RWPE2 (cell line): ENCODE measurements around the gene ZNF75A.
A peak's percentile ranks its signal among the peaks of the same experiment; 100 is the strongest.

Source experiments
- ATAC-seq: fragments of 200-7000 bp; cut with Tn5 transposase; 3 replicates; pipeline ENCODE4 v1.9.1; 2021; ENCODE audit warnings: low read depth
- DNase-seq: peaks from one replicate; pipeline ENCODE4 v3.0.0-alpha.2; 2020; ENCODE audit warnings: low spot score
- H3K27ac ChIP-seq: fragments of 450-650 bp; 2 replicates; pipeline ENCODE4 v1.5.1; 2017; ENCODE audit warnings: mild to moderate bottlenecking; ENCODE audit not compliant: poor library complexity, severe bottlenecking
- H3K27me3 ChIP-seq: fragments of 250-450 bp; sonication (Bioruptor Pico); 2 replicates; pipeline ENCODE4 v1.5.1; 2021; ENCODE audit warnings: mild to moderate bottlenecking, moderate library complexity; ENCODE audit not compliant: insufficient read depth, poor library complexity, severe bottlenecking
- H3K36me3 ChIP-seq: fragments of 250-450 bp; sonication (Bioruptor Pico); 2 replicates; pipeline ENCODE4 v1.5.1; 2020; ENCODE audit warnings: low read depth, mild to moderate bottlenecking, moderate library complexity
- H3K4me1 ChIP-seq: fragments of 250-450 bp; sonication (Bioruptor Pico); 2 replicates; pipeline ENCODE4 v1.5.1; 2021; ENCODE audit warnings: mild to moderate bottlenecking, moderate library complexity; ENCODE audit not compliant: insufficient read depth, poor library complexity, severe bottlenecking
- H3K4me3 ChIP-seq: fragments of 250-450 bp; sonication (Bioruptor Pico); 2 replicates; pipeline ENCODE4 v1.5.1; 2021; ENCODE audit warnings: mild to moderate bottlenecking, moderate library complexity; ENCODE audit not compliant: severe bottlenecking
- H3K9me3 ChIP-seq: fragments of 250-450 bp; sonication (Bioruptor Pico); 2 replicates; pipeline ENCODE4 v1.5.1; 2021; ENCODE audit warnings: mild to moderate bottlenecking, moderate library complexity; ENCODE audit not compliant: severe bottlenecking
- CTCF ChIP-seq: fragments of 450-650 bp; IDR thresholded peaks from one replicate; pipeline ENCODE4 v1.5.1; 2017; ENCODE audit warnings: mild to moderate bottlenecking, moderate library complexity; ENCODE audit not compliant: poor library complexity, severe bottlenecking

The ZNF75A gene

GRCh38 chr16:3364774-3365427 is 59.6 kb downstream of the ZNF75A start:
- peak; percentile 94 for ATAC-seq

More at GRCh38 chr16:3364774-3365427, 59.6 kb downstream of the ZNF75A start:
- no peak for TF ChIP-seq CTCF
- Histone ChIP-seq H3K36me3 (no peaks in the 10 kb centered on the region), H3K27ac (peak overlapping the region; percentile 61), H3K4me3 (peak overlapping the region; percentile 40), H3K9me3 (no peaks in the 10 kb centered on the region), H3K4me1 (peaks cover 2% of the 10 kb centered on the region), H3K27me3 (no peaks in the 10 kb centered on the region)
- DNase-seq: peak; percentile 93
